NCI-H510A (cell line): ENCODE measurements around the gene ZNF511.
"Not testable (repeated sequence)": the region's sequence is repeated elsewhere in the genome, so short reads cannot be mapped to it uniquely, and the experiment has no call there.

Source experiments
- DNase-seq: peaks from one replicate; lab custom pipeline; 2025; lab: John Stamatoyannopoulos, UW

The ZNF511 gene

GRCh38 chr10:133314911-133315310 lies 6.2 kb downstream of the ZNF511 start:
- DNase-seq = no peak

DNA sequence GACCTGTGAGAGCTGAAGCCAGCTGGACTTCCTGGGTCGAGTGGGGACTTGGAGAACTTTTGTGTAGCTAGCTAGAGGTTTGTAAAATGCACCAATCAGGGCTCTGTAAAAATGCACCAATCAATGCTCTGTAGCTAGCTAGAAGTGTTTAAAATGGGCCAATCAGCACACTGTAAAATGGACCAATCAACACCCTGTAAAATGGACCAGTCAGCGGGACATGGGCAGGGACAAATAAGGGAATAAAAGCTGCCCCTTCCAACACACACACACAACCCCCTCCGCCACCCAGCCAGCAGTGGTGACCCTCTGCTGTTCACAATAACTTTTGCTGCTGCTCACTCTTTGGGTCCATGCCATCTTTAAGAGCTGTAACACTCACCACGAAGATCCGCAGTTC lies 7.1 kb downstream of the ZNF511 start:
- DNase-seq = no peak

DNA sequence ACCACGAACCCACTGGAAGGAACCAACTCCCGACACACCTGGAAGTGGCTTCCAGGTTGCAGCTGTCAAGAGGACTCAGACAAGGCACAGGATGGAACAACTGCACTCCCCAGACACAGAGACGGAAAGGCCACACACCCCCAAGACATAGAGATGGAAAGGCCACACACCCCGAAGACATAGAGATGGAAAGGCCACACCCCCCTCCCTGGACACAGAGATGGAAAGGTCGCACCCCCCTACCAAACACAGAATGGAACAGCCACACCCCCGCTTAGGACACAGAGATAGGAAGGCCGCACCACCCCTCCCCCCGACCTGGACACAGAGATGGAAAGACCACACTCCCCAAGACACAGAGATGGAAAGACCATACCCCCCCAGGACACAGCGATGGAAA lies 7.6 kb downstream of the ZNF511 start:
- no peak for DNase-seq

GRCh38 chr10:133316732-133317131 lies 8.0 kb downstream of the ZNF511 start:
- DNase-seq = no peak

- peak; percentile 66 for DNase-seq
Observed at GRCh38 chr10:133318494-133319127, 9.9 kb downstream of the ZNF511 start.

DNA sequence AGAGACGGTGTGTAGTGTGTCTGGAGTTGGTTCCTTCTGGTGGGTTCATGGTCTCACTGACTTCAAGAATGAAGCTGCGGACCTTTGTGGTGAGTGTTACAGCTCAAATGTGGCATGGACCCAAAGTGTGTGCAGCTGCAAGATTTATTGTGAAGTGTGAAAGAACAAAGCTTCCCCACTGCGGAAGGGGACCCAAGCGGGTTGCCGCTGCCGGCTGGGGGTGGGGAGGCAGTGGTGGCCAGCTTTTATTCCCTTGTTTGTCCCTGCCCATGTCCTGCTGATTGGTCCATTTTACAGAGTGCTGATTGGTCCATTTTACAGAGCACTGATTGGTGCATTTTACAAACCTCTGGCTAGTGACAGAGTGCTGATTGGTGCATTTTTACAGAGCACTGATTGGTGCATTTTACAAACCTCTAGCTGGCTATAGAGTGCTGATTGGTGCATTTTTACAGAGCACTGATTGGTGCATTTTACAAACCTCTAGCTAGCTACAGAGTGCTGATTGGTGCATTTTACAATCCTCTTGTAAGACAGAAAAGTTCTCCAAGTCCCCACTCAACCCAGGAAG lies 12.2 kb downstream of the ZNF511 start:
- DNase-seq = not testable (repeated sequence)

DNA sequence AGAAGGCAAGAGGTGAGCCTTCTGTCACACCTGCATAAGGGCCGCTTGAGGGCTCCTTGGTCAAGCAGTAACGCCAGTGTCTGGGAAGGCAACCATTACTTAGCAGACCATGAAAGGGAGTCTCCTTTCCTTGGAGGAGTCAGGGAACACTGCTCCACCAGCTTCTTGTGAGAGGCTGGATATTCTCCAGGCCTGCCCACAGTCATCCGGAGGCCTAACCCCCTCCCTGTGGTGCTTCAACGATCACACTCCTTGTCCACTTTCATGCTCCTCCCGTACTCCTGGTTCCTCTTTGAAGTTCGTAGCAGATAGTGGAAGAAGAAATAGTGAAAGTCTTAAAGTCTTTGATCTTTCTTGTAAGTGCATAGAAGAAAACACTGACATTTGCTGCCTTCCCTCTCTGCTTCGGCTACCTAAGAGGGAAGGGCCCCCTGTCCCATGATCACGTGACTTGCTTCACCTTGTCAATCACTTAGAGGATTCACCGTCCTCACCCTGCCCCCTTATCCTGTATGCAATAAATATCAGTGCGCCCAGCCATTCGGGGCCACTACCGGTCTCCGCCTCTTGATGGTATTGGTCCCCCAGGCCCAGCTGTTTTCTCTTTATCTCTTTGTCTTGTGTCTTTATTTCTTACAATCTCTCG lies 13.5 kb downstream of the ZNF511 start:
- DNase-seq = not testable (repeated sequence)

GRCh38 chr10:133324198-133324792 lies 15.6 kb downstream of the ZNF511 start:
- DNase-seq = no peak

DNA sequence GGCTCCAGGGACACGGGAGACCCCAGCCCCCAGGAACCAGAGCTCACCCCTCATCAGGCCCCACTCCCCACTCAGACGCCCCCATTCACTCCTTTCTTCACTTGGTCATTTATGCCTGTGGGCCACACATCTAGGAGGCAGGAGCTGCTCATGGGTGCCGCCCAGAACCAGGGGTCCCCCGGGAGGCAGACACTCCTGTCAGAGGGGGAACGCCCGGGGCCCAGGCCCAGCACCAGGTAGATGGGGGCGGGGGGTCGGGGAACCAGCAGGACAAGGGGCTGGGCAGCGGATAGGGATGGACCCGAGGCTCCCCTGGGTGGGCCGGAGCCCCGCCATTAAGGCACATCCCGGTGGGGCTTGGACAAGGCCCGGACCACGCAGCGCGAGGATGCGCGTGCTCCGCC lies 16.1 kb downstream of the ZNF511 start:
- no peak for DNase-seq

GRCh38 chr10:133325440-133326222 lies 16.9 kb downstream of the ZNF511 start:
- DNase-seq = no peak

DNA sequence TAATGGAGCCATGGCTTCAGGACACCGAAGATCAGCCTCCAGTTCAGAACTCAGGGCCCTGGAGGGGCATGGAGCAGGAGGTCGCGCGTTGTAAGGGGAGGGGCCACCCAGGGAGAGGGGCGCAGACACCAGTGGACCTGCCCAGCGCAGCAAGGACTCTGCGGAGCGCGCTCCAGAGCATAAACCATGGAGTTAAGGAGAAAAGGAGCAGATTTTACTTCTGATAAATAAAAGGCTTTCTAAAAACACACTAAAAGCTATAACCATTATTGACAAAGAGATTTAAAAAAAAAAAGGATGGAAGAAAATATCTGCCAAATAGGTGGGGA lies 17.5 kb downstream of the ZNF511 start:
- no peak for DNase-seq

- DNase-seq = no peak
Observed at GRCh38 chr10:133326745-133327650, 18.3 kb downstream of the ZNF511 start.

DNA sequence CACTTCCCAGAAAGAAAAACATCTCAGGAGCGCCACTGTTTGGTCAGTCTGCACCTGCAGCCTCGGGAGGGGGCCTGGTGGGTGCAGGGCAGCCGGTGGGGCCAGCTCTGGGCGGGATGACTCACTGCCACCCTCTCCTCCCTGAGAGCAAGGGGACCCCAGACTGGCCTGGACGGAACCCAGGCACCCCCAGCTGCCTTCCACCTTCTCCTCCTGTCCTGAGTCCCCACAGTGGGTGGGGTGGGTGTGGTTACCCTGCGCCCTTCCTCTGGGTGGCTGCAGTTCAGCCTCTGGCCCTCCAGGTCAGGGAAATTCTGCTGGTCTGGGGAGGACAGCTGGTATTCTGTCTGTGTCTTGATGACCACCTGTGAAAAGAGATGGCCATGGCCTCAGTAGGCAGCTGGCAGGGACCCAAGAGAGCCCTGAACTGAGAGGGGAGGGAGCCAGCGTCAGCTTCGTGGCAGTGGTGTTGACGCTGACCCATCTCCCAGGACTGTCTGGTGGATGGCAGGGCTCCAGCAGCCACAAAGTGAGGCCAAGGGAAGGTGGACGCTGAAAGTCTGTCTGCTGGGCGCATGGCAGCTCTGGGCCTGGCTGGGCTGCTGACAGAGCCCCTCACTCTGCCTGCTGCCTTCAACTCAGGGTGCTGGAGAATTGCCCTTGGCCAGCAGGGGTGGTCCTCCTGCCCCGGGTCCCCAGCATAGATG lies 19.1 kb downstream of the ZNF511 start:
- no peak for DNase-seq

GRCh38 chr10:133328358-133329343 lies 19.9 kb downstream of the ZNF511 start:
- DNase-seq = no peak

- peak; percentile 53 for DNase-seq
Observed at GRCh38 chr10:133329491-133330202, 20.9 kb downstream of the ZNF511 start.

DNA sequence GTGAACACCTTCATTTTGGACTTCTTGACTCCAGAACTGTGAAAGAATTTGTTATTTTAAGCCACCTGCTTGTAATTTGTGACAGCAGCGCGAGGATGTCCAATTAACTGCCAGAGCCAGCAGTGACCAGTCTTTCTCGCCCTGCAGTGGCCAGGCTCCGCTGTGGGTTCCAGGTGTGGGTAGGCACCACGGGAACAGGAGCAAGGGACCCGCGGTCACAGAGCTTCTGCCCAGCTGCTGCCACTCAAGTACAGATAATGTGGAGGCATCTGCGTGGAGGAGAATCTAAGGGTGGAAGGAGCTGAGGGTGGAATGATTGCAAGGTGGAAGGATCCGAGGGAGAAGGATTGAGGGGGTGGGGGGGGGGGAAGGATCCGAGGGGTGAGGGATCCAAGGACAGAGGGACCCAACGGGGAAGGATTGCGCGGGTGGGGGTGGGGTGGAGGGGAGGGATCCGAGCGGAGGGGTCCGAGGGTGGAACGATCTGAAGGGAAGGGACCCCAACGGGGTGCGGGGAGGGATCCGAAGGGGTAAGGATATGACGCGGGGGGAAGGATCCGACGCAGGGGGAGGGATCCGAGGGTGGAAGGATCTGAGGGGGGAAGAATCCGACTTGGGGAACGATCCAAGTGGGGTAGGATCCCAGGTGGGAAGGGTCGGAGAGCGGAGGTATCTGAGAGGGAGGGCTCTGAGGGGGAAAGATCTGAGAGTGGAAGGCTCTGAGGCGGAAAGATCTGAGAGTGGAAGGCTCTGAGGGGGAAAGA lies 24.4 kb downstream of the ZNF511 start:
- no peak for DNase-seq

DNA sequence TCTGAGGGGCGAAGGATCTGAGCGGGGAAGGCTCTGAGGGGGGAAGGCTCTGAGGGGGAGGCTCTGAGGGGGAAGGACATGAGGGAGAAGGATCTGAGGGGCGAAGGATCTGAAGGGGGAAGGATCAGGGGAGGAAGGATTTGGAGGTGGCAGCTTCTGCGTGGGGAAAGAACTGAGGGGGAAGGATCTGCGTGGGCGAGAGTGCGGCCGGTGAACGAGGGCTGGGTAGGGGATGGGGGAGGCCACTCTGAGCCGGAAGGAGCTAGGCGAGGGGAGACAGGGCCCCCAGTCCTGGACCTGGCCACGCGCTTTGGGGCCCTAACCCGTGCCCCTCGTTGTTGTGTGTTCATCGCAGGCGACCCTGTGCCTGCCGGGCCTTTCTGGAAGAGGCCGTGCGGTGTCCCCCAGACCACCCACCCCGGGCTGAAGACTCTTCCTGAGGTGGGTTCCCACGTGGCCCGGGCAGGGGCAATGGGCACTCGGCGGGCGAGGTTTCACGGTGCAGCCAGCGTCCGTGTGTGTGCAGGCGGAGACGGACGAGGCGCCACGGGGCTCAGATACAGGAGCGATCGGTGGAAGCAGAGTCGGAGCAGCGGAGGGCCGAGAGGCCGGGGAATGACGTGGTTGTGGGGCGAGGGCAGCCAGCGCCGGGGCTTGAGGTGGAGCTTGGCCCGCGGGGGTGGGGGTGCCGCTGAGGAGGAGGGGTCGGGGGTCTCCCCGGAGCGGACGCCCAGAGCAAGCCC lies 26.0 kb downstream of the ZNF511 start:
- no peak for DNase-seq
